Astrocyte (in vitro differentiated cells and primary cell): ENCODE measurements around the gene RRP1.

Experiments
- EZH2 ChIP-seq: IDR thresholded peaks from 2 replicates; pipeline ENCODE4 v1.6.1; 2012; ENCODE audit warnings: mild to moderate bottlenecking, low read length, inconsistent platforms; ENCODE audit not compliant: insufficient read depth
- TF ChIP-seq, protein P1 (sequence below): IDR thresholded peaks from 2 replicates; pipeline ENCODE4 v1.5.1; 2011; ENCODE audit warnings: low read depth, mild to moderate bottlenecking, inconsistent platforms, low read length, moderate library complexity; ENCODE audit not compliant: insufficient read depth

DNA sequence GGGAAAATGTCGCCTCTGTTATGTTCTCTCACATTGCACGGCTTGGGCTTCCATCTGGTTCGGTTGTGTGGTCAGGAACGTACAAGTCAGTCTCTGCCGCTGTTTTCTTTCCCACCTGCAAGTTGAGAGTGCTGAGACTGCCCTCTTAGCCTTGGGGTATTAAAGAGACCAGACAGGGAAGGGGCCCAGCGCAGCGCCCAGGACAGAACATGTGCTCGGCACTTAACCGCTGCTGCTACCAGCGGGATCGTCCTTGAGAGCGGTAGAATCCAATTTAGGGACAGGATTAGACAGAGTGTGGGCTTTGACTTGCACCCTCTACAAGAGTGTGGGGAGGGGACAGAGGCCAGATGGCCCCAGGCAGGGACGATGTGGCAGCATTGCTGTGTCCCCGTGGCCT, 57.9 kb downstream of the RRP1 start:
- TF ChIP-seq, protein P1, sequence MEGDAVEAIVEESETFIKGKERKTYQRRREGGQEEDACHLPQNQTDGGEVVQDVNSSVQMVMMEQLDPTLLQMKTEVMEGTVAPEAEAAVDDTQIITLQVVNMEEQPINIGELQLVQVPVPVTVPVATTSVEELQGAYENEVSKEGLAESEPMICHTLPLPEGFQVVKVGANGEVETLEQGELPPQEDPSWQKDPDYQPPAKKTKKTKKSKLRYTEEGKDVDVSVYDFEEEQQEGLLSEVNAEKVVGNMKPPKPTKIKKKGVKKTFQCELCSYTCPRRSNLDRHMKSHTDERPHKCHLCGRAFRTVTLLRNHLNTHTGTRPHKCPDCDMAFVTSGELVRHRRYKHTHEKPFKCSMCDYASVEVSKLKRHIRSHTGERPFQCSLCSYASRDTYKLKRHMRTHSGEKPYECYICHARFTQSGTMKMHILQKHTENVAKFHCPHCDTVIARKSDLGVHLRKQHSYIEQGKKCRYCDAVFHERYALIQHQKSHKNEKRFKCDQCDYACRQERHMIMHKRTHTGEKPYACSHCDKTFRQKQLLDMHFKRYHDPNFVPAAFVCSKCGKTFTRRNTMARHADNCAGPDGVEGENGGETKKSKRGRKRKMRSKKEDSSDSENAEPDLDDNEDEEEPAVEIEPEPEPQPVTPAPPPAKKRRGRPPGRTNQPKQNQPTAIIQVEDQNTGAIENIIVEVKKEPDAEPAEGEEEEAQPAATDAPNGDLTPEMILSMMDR, result no peak
- no peak for TF ChIP-seq EZH2
